ENCODE data around the gene SPG11.
"Not testable (repeated sequence)": the region's sequence is repeated elsewhere in the genome, so short reads cannot be mapped to it uniquely, and the experiment has no call there.

SPG11 gene

GRCh38 chr15:44536302-44536961, 127.0 kb downstream of the SPG11 start:
- no peak for DNase-seq (ENCODE audit: low spot score)
- TF ChIP-seq CTCF (IDR thresholded peaks at IDR 0.05; ENCODE audit: borderline replicate concordance, control extremely low read depth, extremely low read depth, insufficient read depth, missing control alignments): peak; percentile 70
- in situ Hi-C loops (cut with MboI; ENCODE audit: low sequenced_read_pairs, unreplicated experiment): no loop called here

GRCh38 chr15:44535523-44536301, 127.8 kb downstream of the SPG11 start:
- peak; percentile 38 for DNase-seq (ENCODE audit: low spot score)
- no peak for TF ChIP-seq CTCF (IDR thresholded peaks at IDR 0.05; ENCODE audit: borderline replicate concordance, control extremely low read depth, extremely low read depth, insufficient read depth, missing control alignments)
- in situ Hi-C loops (cut with MboI; ENCODE audit: low sequenced_read_pairs, unreplicated experiment): no loop called here

- in situ Hi-C loops (cut with MboI; ENCODE audit: low sequenced_read_pairs, unreplicated experiment): no loop called here
- TF ChIP-seq CTCF (IDR thresholded peaks at IDR 0.05; ENCODE audit: borderline replicate concordance, control extremely low read depth, extremely low read depth, insufficient read depth, missing control alignments): no peak
These were observed 128.4 kb downstream of the SPG11 start for GRCh38 chr15:44535092-44535491.

GRCh38 chr15:44532689-44533088, 130.8 kb downstream of the SPG11 start:
- TF ChIP-seq CTCF (IDR thresholded peaks at IDR 0.05; ENCODE audit: borderline replicate concordance, control extremely low read depth, extremely low read depth, insufficient read depth, missing control alignments): peak; percentile 17
- in situ Hi-C loops (cut with MboI; ENCODE audit: low sequenced_read_pairs, unreplicated experiment): no loop called here
- no peak for DNase-seq (ENCODE audit: low spot score)

More at GRCh38 chr15:44535092-44535491, 128.4 kb downstream of the SPG11 start:
- no peak for DNase-seq (ENCODE audit: low spot score)

GRCh38 chr15:44532275-44532674, 131.2 kb downstream of the SPG11 start:
- in situ Hi-C loops (cut with MboI; ENCODE audit: low sequenced_read_pairs, unreplicated experiment); DNase-seq (ENCODE audit: low spot score): not testable (repeated sequence)

GRCh38 chr15:44530653-44531052, 132.8 kb downstream of the SPG11 start:
- in situ Hi-C loops (cut with MboI; ENCODE audit: low sequenced_read_pairs, unreplicated experiment): no loop called here
- TF ChIP-seq CTCF (IDR thresholded peaks at IDR 0.05; ENCODE audit: borderline replicate concordance, control extremely low read depth, extremely low read depth, insufficient read depth, missing control alignments): no peak
- no peak for DNase-seq (ENCODE audit: low spot score)

All from GM13976 (cell line).